ENCODE results near the gene CC2D2B. TPM values are rescaled to one million over a fixed set of nuclear protein-coding genes. Genes with fewer than 3 reads are reported as not detected.

Gene CC2D2B
- total and polyA plus RNA-seq, 2 of the 13 experiments (the other 11 are each of a cell fraction or from before 2014, with no cell fraction given): 0.20 TPM; not detected in 1

DNA sequence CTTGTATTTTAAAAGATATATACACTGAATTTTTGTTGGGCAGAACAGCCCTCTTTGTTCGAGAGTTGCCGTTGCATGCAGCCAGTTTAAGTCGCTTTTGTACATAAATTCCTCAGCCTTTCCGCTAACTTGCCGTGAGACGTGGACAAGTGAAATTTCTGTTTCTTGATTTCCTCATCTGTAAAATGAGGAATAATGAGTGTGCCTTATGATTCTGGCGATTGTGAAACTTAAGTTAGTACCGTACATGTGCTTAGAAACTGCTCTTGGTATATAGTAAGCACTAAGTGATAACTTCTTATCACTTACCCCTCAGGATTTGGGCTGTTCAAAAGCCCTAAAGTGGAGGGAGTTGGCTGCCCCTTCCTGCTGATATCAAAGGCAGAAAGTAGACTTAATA, 137.0 kb downstream of the CC2D2B start:
- FAIRE-seq (peak; percentile 57), ATAC-seq (no peak), DNase-seq (ENCODE audit: low spot score) (peak; percentile 5)
- WGBS (ENCODE audit: low lambda C conversion rate): under 1% methylated on average over 8 of the region's 8 CpGs
- Histone ChIP-seq H3K36me3 (replicated peaks in 1 of 2; ENCODE audit: control insufficient read depth in 1 of 2, insufficient read depth in 2 of 2, low read length in 2 of 2) (peaks cover 0 to 9% of the 10 kb centered on the region in 2 experiments; a peak in 2 of 5 replicates), H3K27me3 (ENCODE audit: control insufficient read depth in 1 of 2, insufficient read depth in 2 of 2, low read length in 2 of 2) (no peaks in the 10 kb centered on the region; a peak in 1 of 5 replicates), H4K20me1 (ENCODE audit: insufficient read depth, low read length) (no peaks in the 10 kb centered on the region; the same call in 1 of the 2 replicates), H3K27ac (ENCODE audit: extremely low read length, insufficient read depth, low read length) (peak overlapping the region; percentile 87), H3K4me1 (ENCODE audit: insufficient read depth, low read length) (peaks cover 44% of the 10 kb centered on the region), H3K4me3 (replicated peaks in 1 of 3; ENCODE audit: insufficient read depth in 1 of 3, low read depth in 2 of 3, low read length in 3 of 3) (peak overlapping the region; percentile 89 to 91 (median 90)), H3K4me2 (ENCODE audit: low read depth, low read length) (peak overlapping the region; percentile 87), H3K9ac (ENCODE audit: insufficient read depth, low read depth, low read length) (peak overlapping the region; percentile 97), H3K9me3 (ENCODE audit: low read length) (no peaks in the 10 kb centered on the region), H3K79me2 (ENCODE audit: insufficient read depth, low read length) (peaks cover 60% of the 10 kb centered on the region), H2AFZ (ENCODE audit: low read length) (no peak overlapping the region)
- BruUV-seq (replicated peaks): TSS peak; percentile 45
- ChIA-PET CTCF (ENCODE audit: low intra/inter-chr PET ratio, low total read pairs) (no interaction called here), POLR2A (interaction anchor here (1.4 to 3.3 kb wide), 4 partner anchors 45 to 85 kb away, joined by 15 to 32 read pairs (median 16); partner anchors contain the start of gene ZNF518A)
- in situ Hi-C loops (cut with HindIII; ENCODE audit: extremely low pct_ligation_motif_present, low pct_unique_long_range_greater_than_20kb): loop anchor here (5.0 kb wide), 1 partner anchor 88 kb away; the partner anchor contains the start of gene ZNF518A
- 0 out of 2 replicates have a peak, but pooled peaks have one; percentile 9 for TF ChIP-seq ZNF138 (CRISPR knock-in tag; IDR thresholded peaks at IDR 0.05; ENCODE audit: low read depth)
- TF ChIP-seq HNF4A (CRISPR knock-in tag; IDR thresholded peaks at IDR 0.05): no peak
- intact Hi-C loops (cut with micrococcal nuclease; ENCODE audit: unreplicated experiment): loop anchor here (5.0 kb wide), 1 partner anchor 48 kb away; no protein-coding TSS in a partner anchor

GRCh38 chr10:96046546-96046945, 138.8 kb downstream of the CC2D2B start:
- Histone ChIP-seq H3K79me2 (ENCODE audit: insufficient read depth, low read length) (peaks cover 70% of the 10 kb centered on the region), H3K4me2 (ENCODE audit: low read depth, low read length) (peak overlapping the region; percentile 10; the same call in 1 of the 2 replicates), H3K4me3 (replicated peaks in 1 of 3; ENCODE audit: insufficient read depth in 1 of 3, low read depth in 2 of 3, low read length in 3 of 3) (no peak overlapping the region), H3K4me1 (ENCODE audit: insufficient read depth, low read length) (peaks cover 45% of the 10 kb centered on the region), H3K27ac (ENCODE audit: extremely low read length, insufficient read depth, low read length) (no peak overlapping the region), H3K27me3 (ENCODE audit: control insufficient read depth in 1 of 2, insufficient read depth in 2 of 2, low read length in 2 of 2) (no peaks in the 10 kb centered on the region; a peak in 1 of 5 replicates), H3K9ac (ENCODE audit: insufficient read depth, low read depth, low read length) (no peak overlapping the region), H3K9me3 (ENCODE audit: low read length) (no peaks in the 10 kb centered on the region), H3K36me3 (replicated peaks in 1 of 2; ENCODE audit: control insufficient read depth in 1 of 2, insufficient read depth in 2 of 2, low read length in 2 of 2) (peaks cover 4 to 23% of the 10 kb centered on the region in 2 experiments; a peak in 3 of 5 replicates), H4K20me1 (ENCODE audit: insufficient read depth, low read length) (no peaks in the 10 kb centered on the region; the same call in 1 of the 2 replicates), H2AFZ (ENCODE audit: low read length) (no peak overlapping the region)
- ChIA-PET CTCF (ENCODE audit: low intra/inter-chr PET ratio, low total read pairs) (interaction anchor here (1.0 kb wide), 1 partner anchor 288 kb away, joined by 3 read pairs; no protein-coding TSS in a partner anchor), POLR2A (interaction anchor here (1.3 to 3.3 kb wide), 3 partner anchors 43 to 84 kb away, joined by 5 to 19 read pairs (median 15); partner anchors contain the start of gene ZNF518A)
- FAIRE-seq (no peak), ATAC-seq (no peak), DNase-seq (ENCODE audit: low spot score) (no peak)
- in situ Hi-C loops (cut with HindIII; ENCODE audit: extremely low pct_ligation_motif_present, low pct_unique_long_range_greater_than_20kb) (loop anchor here (5.0 kb wide), 1 partner anchor 86 kb away; the partner anchor contains the start of gene ZNF518A), intact Hi-C loops (cut with micrococcal nuclease; ENCODE audit: unreplicated experiment) (loop anchor here (5.0 kb wide), 1 partner anchor 46 kb away; no protein-coding TSS in a partner anchor)
- no TSS peak for BruUV-seq (replicated peaks)
- 100% methylated on average over 1 of the region's 1 CpG for WGBS (ENCODE audit: low lambda C conversion rate)
- TF ChIP-seq RNF2 (conservative IDR thresholded peaks at IDR 0.05; ENCODE audit: low read depth): no peak
- TF ChIP-seq, protein P1, sequence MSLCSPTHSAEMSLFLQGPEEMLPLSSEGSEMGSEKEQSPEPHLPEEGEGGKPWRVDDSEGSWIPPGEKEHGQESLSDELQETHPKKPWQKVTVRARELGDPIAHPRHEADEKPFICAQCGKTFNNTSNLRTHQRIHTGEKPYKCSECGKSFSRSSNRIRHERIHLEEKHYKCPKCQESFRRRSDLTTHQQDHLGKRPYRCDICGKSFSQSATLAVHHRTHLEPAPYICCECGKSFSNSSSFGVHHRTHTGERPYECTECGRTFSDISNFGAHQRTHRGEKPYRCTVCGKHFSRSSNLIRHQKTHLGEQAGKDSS (CRISPR knock-in tag; IDR thresholded peaks at IDR 0.05; ENCODE audit: borderline replicate concordance, low read depth): no peak
